HTR-8/SVneo (cell line): ENCODE results near the gene DACT3.

Experiments
- DNase-seq: peaks from one replicate; pipeline ENCODE4 v3.0.0; 2011; ENCODE audit warnings: low spot score, mixed read lengths; ENCODE audit not compliant: insufficient read length
- FAIRE-seq: peaks from 2 replicates; lab custom pipeline; 2011; peaks lifted over from hg19 to GRCh38; lab: Jason Lieb, UNC

Gene DACT3

DNA sequence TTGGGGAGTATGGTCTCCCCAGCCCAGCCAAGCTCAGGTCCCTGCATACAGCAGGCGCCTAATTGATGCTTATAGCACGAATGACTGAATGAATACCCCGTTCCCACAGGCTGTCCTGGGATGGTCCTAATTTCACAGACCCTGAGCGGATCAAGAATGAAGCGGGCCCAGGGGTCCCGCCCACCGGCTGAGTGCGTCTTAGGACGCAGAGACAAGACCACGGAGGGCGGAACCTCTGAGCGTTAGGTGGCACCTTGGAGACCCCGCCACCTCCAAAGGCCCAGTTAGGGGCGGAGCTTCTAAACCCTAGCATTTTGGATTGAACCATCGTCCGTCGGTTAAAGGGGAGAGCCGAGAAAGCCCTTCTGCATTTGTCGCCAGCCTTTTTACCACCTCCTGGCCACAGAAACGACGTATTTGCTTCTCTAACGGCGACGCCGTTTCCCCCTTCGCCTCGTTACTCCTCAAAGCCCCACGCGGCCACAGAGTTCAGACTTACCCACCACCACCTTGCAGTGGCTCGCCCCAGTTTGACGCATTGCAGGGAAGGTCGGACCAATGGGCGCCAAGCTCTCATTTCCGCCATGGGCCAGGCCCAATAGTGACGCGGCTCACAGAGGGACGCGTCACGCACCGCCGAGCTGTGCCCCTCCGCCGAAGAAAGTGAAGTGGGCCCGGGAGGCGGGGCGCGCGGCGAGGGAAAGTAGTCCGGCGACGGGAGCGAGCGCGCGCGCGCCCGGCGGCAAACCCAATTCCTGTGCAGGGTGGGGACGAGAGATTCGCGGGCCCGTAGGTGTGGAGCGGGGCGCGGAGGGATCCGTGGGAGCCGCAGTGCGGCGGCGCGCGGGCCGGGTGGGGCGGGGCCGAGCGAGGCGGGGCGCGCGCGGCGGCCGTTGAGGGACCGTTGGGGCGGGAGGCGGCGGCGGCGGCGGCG, 60.3 kb downstream of the DACT3 start:
- DNase-seq (peak; percentile 96), FAIRE-seq (peak; percentile 85)

DNA sequence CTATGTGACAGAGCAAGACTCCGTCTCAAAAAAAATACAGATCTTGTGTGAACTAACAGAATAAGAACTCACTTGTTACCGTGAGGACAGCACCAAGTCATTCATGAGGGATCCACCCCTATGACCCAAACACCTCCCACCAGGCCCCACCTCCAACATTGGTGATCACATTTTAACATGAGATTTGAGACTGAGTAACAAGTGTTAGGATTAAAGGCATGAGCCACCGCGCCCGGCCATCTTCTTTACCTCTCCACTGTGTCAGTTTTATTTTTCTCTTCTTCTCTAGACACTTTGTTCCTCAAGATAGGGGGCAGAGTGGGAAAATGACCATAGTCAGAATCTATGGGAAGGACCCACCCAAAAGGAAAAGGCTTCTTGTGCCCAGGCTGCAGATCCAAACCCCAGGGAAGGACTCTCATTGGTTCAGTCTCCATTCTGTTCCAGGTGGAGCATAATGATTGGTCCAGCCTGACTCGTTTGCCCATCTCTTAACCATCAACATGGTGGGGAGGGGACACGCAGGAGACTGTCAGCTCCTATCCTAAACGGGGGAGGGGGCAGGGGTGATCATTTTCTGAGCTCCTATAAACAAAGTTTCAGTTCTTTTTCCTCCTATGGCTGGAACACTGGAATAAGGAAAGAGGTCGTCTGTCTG, 61.1 kb downstream of the DACT3 start:
- DNase-seq (no peak), FAIRE-seq (no peak)

DNA sequence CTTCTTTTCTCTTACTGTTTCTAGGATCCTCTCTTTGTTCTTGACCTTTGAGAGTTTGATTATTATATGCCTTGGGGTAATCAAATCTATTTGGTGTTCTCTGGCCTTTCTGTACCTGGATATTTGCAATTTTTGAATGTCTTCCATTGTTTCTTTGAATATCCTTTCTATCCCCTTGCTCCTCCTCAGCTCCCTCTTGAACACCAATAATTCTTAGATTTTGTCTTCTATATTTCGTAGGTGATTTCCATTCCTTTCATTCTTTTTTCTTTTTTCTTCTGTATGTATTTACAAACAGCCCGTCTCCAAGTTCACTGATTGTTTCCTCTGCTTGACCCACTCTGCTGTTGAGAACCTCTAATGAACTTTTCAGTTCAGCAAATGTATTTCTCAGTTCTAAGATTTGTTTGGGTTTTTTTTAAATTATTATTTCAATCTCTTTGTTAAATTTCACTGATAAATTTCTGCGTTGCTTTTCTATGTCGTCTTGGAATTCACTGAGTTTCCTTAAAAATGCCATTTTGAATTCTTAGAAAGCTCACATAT, 62.5 kb downstream of the DACT3 start:
- DNase-seq (no peak), FAIRE-seq (no peak)
